Measurements from ENCODE around the gene PCAT7. TPM values are rescaled to one million over a fixed set of nuclear protein-coding genes. Genes with fewer than 3 reads are reported as not detected.

Gene PCAT7
- total and polyA plus RNA-seq, 9 of the 15 experiments (the other 6 are each of a cell fraction or from before 2014, with no cell fraction given) = 0.09 to 0.13 TPM; not detected in 7

GRCh38 chr9:94553029-94553938 lies 1.6 kb upstream of the PCAT7 start:
- ATAC-seq (peak; percentile 57), DNase-seq (ENCODE audit: extremely low read depth in 1 of 4, low spot score in 3 of 4) (peak in 1 of 4 experiments; percentile 30), FAIRE-seq (no peak)
- H3K4me2 ChIP-seq (ENCODE audit: insufficient read depth, low read length) = peak overlapping the region; percentile 73; the same call in 1 of the 2 replicates
- ChIA-PET POLR2A (interaction anchor here (0.7 kb wide), 1 partner anchor 1531 kb away, joined by 3 read pairs; no protein-coding TSS in a partner anchor), CTCF (ENCODE audit: low intra/inter-chr PET ratio) (no interaction called here)
- TF ChIP-seq CTCF (IDR thresholded peaks at IDR 0.05 in 2 of 3, conservative IDR thresholded peaks at IDR 0.05 in 1 of 3; ENCODE audit: insufficient read depth in 2 of 3, low read depth in 1 of 3, low read length in 3 of 3) (peak; percentile 28 to 42 (median 35); a peak in 3 of 6 replicates), HDAC2 (IDR thresholded peaks at IDR 0.05) (no peak), NRF1 (conservative IDR thresholded peaks at IDR 0.05 in 1 of 2, IDR thresholded peaks at IDR 0.05 in 1 of 2) (peak; percentile 65 to 76), RAD21 (CRISPR knock-in tag; conservative IDR thresholded peaks at IDR 0.05 in 1 of 2, IDR thresholded peaks at IDR 0.05 in 1 of 2) (peak in 1 of 2 experiments; percentile 38; a peak in 1 of 4 replicates)
- intact Hi-C loops (cut with micrococcal nuclease) = loop anchor here (10.0 kb wide), 1 partner anchor 572 kb away; no protein-coding TSS in a partner anchor
- in situ Hi-C loops (cut with MboI) = no loop called here
- no TSS peak for BruUV-seq (replicated peaks)
- H3K4me3 ChIP-seq = no peak overlapping the region; the same call in 1 of the 2 replicates
- H3K9ac ChIP-seq (ENCODE audit: insufficient read depth in 1 of 2, low read depth in 2 of 2, low read length in 2 of 2) = peak overlapping the region in 1 of 2 experiments; percentile 8; a peak in 1 of 4 replicates
- H3K9me3 ChIP-seq (replicated peaks; ENCODE audit: control insufficient read depth, insufficient read depth, low read depth, low read length) = no peaks in the 10 kb centered on the region; the same call in 1 of the 2 replicates
- no peaks in the 10 kb centered on the region for H4K20me1 ChIP-seq (replicated peaks; ENCODE audit: control insufficient read depth, insufficient read depth, low read length)
- H3K27me3 ChIP-seq (ENCODE audit: control insufficient read depth in 2 of 2, insufficient read depth in 2 of 2, low read length in 2 of 2) = peaks cover 8 to 21% of the 10 kb centered on the region in 2 experiments
- H3K27ac ChIP-seq (ENCODE audit: extremely low read depth, low read depth, low read length) = no peak overlapping the region
- 48% methylated on average over 26 of the region's 29 CpGs for WGBS (ENCODE audit: insufficient coverage, low coverage, missing lambda C conversion rate)
- H3K79me2 ChIP-seq (ENCODE audit: control insufficient read depth, insufficient read depth, low read length) = no peaks in the 10 kb centered on the region
- H3K9me1 ChIP-seq (ENCODE audit: control insufficient read depth, insufficient read depth, low read length) = no peaks in the 10 kb centered on the region
- H3K4me1 ChIP-seq (replicated peaks in 1 of 2; ENCODE audit: control insufficient read depth in 2 of 2, insufficient read depth in 2 of 2, low read length in 2 of 2) = peaks cover 3 to 24% of the 10 kb centered on the region in 2 experiments; a peak in 4 of 5 replicates
- no peak overlapping the region for H2AFZ ChIP-seq (ENCODE audit: low read depth, low read length)
- H3K36me3 ChIP-seq (ENCODE audit: control insufficient read depth, insufficient read depth, low read length) = no peaks in the 10 kb centered on the region

Measured in K562 (cell line).